Nephron (organoid): ENCODE measurements around the gene DIP2B.

Experiments used
- H3K27ac Mint-ChIP-seq, 3 experiments: 2 replicates each; pipeline ENCODE4 v1.8.0; 2020; ENCODE audit warnings: mixed read lengths in 3 of 3, mild to moderate bottlenecking in 2 of 3, moderate library complexity in 1 of 3
- H3K27me3 Mint-ChIP-seq: 2 replicates; pipeline ENCODE4 v1.8.0; 2021; ENCODE audit warnings: low read depth, mild to moderate bottlenecking, moderate library complexity, mixed read lengths
- H3K36me3 Mint-ChIP-seq: 2 replicates; pipeline ENCODE4 v1.8.0; 2020; ENCODE audit warnings: low read depth, mixed read lengths
- H3K4me1 Mint-ChIP-seq: 2 replicates; pipeline ENCODE4 v1.8.0; 2020; ENCODE audit warnings: mixed read lengths
- H3K4me3 Mint-ChIP-seq, 3 experiments: 2 replicates each; pipeline ENCODE4 v1.8.0; 2020; ENCODE audit warnings: mild to moderate bottlenecking in 3 of 3, mixed read lengths in 3 of 3, moderate library complexity in 2 of 3
- H3K9me3 Mint-ChIP-seq: 2 replicates; pipeline ENCODE4 v1.8.0; 2020; ENCODE audit warnings: mixed read lengths
- TF ChIP-seq, protein P1 (sequence below), 3 experiments: fragments of 200-600 bp; sonication (generic); IDR thresholded peaks; one replicate each; pipeline ENCODE4 v1.5.0; 2021; ENCODE audit warnings: antibody characterized with exemption in 3 of 3; ENCODE audit not compliant: unreplicated experiment in 3 of 3

The DIP2B gene

DNA sequence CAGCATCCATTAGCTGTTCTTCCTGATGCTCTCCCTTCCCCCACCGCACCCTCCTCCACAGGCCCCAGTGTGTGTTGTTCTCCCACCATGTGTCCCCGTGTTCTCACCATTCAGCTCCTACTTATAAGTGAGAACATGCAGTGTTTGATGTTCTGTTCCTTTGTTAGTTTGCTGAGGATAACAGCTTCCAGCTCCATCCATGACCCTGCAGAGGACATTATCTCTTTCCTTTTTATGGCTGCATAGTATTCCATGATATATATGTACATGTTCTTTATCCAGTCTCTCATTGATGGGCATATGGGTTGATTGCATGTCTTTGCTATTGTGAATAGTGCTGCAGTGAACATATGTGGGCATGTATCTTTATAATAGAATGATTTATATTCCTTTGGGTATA is 268.1 kb downstream of the DIP2B start:
- H3K27me3 Mint-ChIP-seq = no peaks in the 10 kb centered on the region
- H3K27ac Mint-ChIP-seq = no peak overlapping the region
- no peaks in the 10 kb centered on the region for H3K4me1 Mint-ChIP-seq
- peaks cover 6% of the 10 kb centered on the region for H3K9me3 Mint-ChIP-seq
- H3K36me3 Mint-ChIP-seq = peaks cover 55% of the 10 kb centered on the region
- TF ChIP-seq, protein P1, sequence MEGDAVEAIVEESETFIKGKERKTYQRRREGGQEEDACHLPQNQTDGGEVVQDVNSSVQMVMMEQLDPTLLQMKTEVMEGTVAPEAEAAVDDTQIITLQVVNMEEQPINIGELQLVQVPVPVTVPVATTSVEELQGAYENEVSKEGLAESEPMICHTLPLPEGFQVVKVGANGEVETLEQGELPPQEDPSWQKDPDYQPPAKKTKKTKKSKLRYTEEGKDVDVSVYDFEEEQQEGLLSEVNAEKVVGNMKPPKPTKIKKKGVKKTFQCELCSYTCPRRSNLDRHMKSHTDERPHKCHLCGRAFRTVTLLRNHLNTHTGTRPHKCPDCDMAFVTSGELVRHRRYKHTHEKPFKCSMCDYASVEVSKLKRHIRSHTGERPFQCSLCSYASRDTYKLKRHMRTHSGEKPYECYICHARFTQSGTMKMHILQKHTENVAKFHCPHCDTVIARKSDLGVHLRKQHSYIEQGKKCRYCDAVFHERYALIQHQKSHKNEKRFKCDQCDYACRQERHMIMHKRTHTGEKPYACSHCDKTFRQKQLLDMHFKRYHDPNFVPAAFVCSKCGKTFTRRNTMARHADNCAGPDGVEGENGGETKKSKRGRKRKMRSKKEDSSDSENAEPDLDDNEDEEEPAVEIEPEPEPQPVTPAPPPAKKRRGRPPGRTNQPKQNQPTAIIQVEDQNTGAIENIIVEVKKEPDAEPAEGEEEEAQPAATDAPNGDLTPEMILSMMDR (IDR thresholded peaks at IDR 0.05; ENCODE audit: unreplicated experiment in 3 of 3) = no peak
- no peak overlapping the region for H3K4me3 Mint-ChIP-seq

DNA sequence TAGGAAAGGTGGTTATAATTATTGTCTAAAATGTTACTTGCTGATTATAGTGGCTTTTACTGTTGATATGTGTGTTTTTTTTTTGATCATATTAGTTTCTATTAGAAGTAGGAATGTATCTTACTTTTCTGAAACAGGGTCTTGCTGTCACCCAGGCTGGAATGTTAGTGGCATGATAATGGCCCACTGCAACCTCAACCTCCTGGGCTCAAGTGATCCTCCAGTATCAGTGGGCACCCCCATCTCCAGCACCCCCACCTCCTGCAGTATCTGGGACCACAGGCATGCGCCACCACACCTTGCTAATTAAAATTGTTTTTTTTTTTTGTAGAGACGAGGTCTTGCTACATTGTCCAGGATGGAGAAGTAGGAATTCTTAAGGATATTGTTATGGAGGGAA is 270.5 kb downstream of the DIP2B start:
- no peak overlapping the region for H3K4me3 Mint-ChIP-seq
- H3K9me3 Mint-ChIP-seq = peaks cover 3% of the 10 kb centered on the region
- H3K27ac Mint-ChIP-seq = no peak overlapping the region
- peaks cover 58% of the 10 kb centered on the region for H3K36me3 Mint-ChIP-seq
- H3K4me1 Mint-ChIP-seq = no peaks in the 10 kb centered on the region
- H3K27me3 Mint-ChIP-seq = no peaks in the 10 kb centered on the region
- TF ChIP-seq, protein P1 (IDR thresholded peaks at IDR 0.05; ENCODE audit: unreplicated experiment in 3 of 3) = no peak

DNA sequence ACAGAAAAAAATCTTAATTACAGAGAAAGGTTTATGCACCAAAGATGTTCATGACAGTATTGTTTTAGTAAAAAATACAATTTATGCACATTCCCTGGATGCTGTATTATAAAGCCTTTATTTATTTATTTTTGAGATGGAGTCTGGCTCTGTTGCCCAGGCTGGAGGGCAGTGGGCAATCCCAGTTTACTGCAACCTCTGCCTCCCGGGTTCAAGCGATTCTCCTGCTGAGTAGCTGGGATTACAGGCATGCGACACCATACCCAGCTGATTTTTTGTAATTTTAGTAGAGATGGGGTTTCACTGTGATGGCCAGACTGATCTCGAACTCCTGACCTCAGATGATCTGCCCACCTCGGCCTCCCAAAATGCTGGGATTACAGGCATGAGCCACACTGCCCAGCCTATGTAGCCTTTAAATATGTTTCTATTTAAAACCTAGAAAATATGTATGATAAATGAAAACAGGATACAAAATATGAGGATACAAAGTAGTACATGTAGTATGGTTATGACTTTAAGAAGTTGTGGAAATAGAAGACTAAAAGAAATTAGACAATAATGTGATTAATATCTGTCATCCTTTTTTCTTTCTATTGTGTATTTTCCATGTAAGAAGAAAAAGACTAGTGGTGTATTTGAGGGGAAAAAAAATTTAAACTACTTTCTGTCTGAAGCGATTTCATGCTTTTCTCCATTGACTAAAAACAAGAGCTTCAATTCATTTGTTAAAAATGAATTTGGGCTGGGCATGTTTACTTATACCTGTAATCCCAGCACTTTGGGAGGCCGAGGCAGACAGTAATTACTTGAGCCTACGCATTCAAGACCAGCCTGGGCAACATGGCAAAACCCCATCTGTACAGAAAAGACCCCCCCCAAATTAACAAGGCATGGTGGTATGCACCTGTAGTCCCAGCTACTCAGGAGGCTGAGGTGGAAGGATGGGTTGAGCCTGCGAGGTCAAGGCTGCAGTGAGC is 272.3 kb downstream of the DIP2B start:
- Mint-ChIP-seq H3K4me3 (no peak overlapping the region), H3K27ac (no peak overlapping the region), H3K27me3 (no peaks in the 10 kb centered on the region), H3K9me3 (no peaks in the 10 kb centered on the region), H3K4me1 (no peaks in the 10 kb centered on the region), H3K36me3 (peaks cover 49% of the 10 kb centered on the region)
- TF ChIP-seq, protein P1 (IDR thresholded peaks at IDR 0.05; ENCODE audit: unreplicated experiment in 3 of 3) = no peak

DNA sequence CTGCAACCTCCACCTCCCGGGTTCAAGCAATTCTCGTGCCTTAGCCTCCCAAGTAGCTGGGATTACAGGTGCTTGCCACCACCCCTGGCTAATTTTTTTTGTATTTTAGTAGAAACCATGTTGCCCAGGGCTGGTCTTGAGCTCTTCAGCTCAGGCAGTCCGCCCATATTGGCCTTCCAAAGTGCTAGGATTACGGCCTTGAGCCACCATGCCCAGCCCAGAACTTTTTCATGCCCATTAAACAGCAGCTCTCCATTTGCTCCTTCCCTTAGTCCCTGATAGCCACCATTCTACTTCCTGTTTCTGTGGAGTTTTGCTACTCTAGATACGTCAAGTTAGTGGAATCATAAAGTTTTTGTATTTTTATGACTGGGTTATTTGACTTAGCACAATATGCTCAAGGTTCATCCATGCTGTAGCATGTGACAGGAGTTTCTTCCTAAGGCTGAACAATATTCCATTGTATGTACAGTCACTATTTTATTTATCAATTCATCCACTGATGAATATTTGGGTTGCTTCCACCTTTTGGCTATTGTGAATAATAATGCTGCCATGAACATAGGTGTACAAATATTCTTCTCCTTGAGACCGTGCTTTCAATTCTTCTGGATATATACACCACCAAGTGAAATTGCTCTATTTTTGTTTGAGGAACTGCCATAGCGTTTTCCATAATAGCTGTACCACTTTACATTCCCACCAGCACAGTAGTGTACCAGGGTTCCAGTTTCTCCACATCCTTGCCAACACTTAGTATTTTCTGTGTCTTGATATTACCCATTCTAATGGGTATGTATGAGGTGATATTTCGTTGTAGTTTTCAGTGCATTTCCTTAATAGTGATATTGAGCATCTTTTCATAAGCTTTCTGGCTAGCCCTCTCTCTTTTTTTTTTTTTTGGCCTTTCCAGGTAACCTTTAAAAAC is 274.1 kb downstream of the DIP2B start:
- Mint-ChIP-seq H3K27me3 (no peaks in the 10 kb centered on the region), H3K4me3 (no peak overlapping the region), H3K9me3 (no peaks in the 10 kb centered on the region), H3K27ac (no peak overlapping the region), H3K4me1 (no peaks in the 10 kb centered on the region), H3K36me3 (peaks cover 32% of the 10 kb centered on the region)
- TF ChIP-seq, protein P1 (IDR thresholded peaks at IDR 0.05; ENCODE audit: unreplicated experiment in 3 of 3) = no peak

DNA sequence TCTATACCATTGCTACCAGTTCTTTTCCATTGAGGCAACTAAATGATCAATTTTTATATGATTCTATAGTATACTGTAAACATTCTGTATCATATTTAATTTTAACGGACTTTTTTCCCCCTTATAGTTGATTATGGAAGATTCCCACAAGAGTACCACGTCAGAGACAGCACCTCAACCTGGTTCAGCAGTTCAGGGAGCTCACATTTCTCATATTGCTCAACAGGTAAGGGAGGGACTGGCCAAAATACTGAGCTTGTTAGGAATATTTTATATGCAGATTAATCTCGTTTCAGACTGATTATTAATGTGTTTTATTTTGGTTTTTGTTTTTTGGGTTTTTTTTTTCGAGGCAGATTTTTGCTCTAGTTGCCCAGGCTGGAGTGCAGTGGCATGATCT is 275.2 kb downstream of the DIP2B start:
- Mint-ChIP-seq H3K36me3 (peaks cover 39% of the 10 kb centered on the region), H3K4me1 (no peaks in the 10 kb centered on the region), H3K27me3 (no peaks in the 10 kb centered on the region), H3K4me3 (no peak overlapping the region), H3K27ac (no peak overlapping the region), H3K9me3 (no peaks in the 10 kb centered on the region)
- TF ChIP-seq, protein P1 (IDR thresholded peaks at IDR 0.05; ENCODE audit: unreplicated experiment in 3 of 3) = no peak
